Calu3 (cell line): ENCODE results near the gene PPFIBP2. TPM values are rescaled to one million over a fixed set of nuclear protein-coding genes. Genes with fewer than 3 reads are reported as not detected.

Source experiments
- BruUV-seq: library from RNA; stranded (reverse); fragments of 400-500 nt; replicated peaks from 2 replicates; lab custom pipeline; 2021; lab: Mats Ljungman, UMichigan
- CTCF ChIA-PET: fragments of 300-600 bp; sonication (Branson Sonifier 250); formaldehyde crosslinking; loops from one replicate; lab custom pipeline; 2022; ENCODE audit warnings: antibody characterized with exemption; lab: Charles Lee
- DNase-seq: peaks from one replicate; pipeline ENCODE4 v3.0.0; 2022
- H3K27ac Mint-ChIP-seq: one replicate; pipeline ENCODE4 v1.8.0; 2022; ENCODE audit warnings: mixed read lengths; ENCODE audit not compliant: unreplicated experiment
- H3K27me3 Mint-ChIP-seq: one replicate; pipeline ENCODE4 v1.8.0; 2022; ENCODE audit warnings: mixed read lengths; ENCODE audit not compliant: unreplicated experiment
- H3K36me3 Mint-ChIP-seq: one replicate; pipeline ENCODE4 v1.8.0; 2022; ENCODE audit warnings: mild to moderate bottlenecking, moderate library complexity, mixed read lengths; ENCODE audit not compliant: insufficient read depth, unreplicated experiment
- H3K4me1 Mint-ChIP-seq: one replicate; pipeline ENCODE4 v1.8.0; 2022; ENCODE audit warnings: mild to moderate bottlenecking, low read depth, mixed read lengths; ENCODE audit not compliant: unreplicated experiment
- H3K4me3 Mint-ChIP-seq: one replicate; pipeline ENCODE4 v1.8.0; 2022; ENCODE audit warnings: mild to moderate bottlenecking, low read depth, moderate library complexity, mixed read lengths; ENCODE audit not compliant: unreplicated experiment
- H3K9me3 Mint-ChIP-seq: one replicate; pipeline ENCODE4 v1.8.0; 2022; ENCODE audit warnings: low read depth, mixed read lengths; ENCODE audit not compliant: unreplicated experiment
- CTCF ChIP-seq: fragments of 200-600 bp; IDR thresholded peaks from one replicate; pipeline ENCODE4 v1.8.0; 2022; ENCODE audit warnings: antibody characterized with exemption; ENCODE audit not compliant: unreplicated experiment
- intact Hi-C: fragments of 100-400 bp; cut with micrococcal nuclease; formaldehyde crosslinking; loops from one replicate; pipeline ENCODE4 v1.10.0; 2022; ENCODE audit not compliant: unreplicated experiment
- total RNA-seq: library from RNA; stranded (reverse); gene quantifications from 2 replicates; pipeline ENCODE4 v1.2.3, GENCODE V29; 2022

The PPFIBP2 gene
- total RNA-seq, 1 experiment from 2014 or later = 28.5 TPM

GRCh38 chr11:7591107-7591894 lies 77.5 kb downstream of the PPFIBP2 start:
- H3K36me3 Mint-ChIP-seq = no peaks in the 10 kb centered on the region
- H3K27ac Mint-ChIP-seq = no peak overlapping the region
- H3K27me3 Mint-ChIP-seq = no peaks in the 10 kb centered on the region
- no peak overlapping the region for H3K4me3 Mint-ChIP-seq
- no TSS peak for BruUV-seq
- intact Hi-C loops = no loop called here
- peaks cover 36% of the 10 kb centered on the region for H3K4me1 Mint-ChIP-seq
- DNase-seq = no peak
- CTCF ChIA-PET = no interaction called here
- no peak for TF ChIP-seq CTCF
- no peaks in the 10 kb centered on the region for H3K9me3 Mint-ChIP-seq

GRCh38 chr11:7591987-7592386 lies 78.2 kb downstream of the PPFIBP2 start:
- Mint-ChIP-seq H3K27ac (no peak overlapping the region), H3K4me1 (peaks cover 41% of the 10 kb centered on the region), H3K9me3 (no peaks in the 10 kb centered on the region), H3K27me3 (no peaks in the 10 kb centered on the region), H3K36me3 (peaks cover 1% of the 10 kb centered on the region), H3K4me3 (no peak overlapping the region)
- DNase-seq = no peak
- intact Hi-C loops = no loop called here
- no TSS peak for BruUV-seq
- CTCF ChIA-PET = interaction anchor here (0.6 kb wide), 1 partner anchor 401 kb away, joined by 4 read pairs; no protein-coding TSS in a partner anchor
- no peak for TF ChIP-seq CTCF

GRCh38 chr11:7592711-7593110 lies 78.9 kb downstream of the PPFIBP2 start:
- Mint-ChIP-seq H3K27me3 (no peaks in the 10 kb centered on the region), H3K27ac (no peak overlapping the region), H3K4me1 (peaks cover 46% of the 10 kb centered on the region), H3K36me3 (peaks cover 8% of the 10 kb centered on the region), H3K9me3 (no peaks in the 10 kb centered on the region), H3K4me3 (no peak overlapping the region)
- CTCF ChIA-PET = no interaction called here
- no TSS peak for BruUV-seq
- DNase-seq = no peak
- intact Hi-C loops = no loop called here
- no peak for TF ChIP-seq CTCF

- Mint-ChIP-seq H3K4me1 (peaks cover 54% of the 10 kb centered on the region), H3K9me3 (no peaks in the 10 kb centered on the region), H3K27ac (no peak overlapping the region), H3K36me3 (peaks cover 14% of the 10 kb centered on the region), H3K27me3 (no peaks in the 10 kb centered on the region), H3K4me3 (no peak overlapping the region)
- BruUV-seq = no TSS peak
- no peak for DNase-seq
- intact Hi-C loops = no loop called here
- CTCF ChIA-PET = interaction anchor here (1.5 kb wide), 1 partner anchor 11 kb away, joined by 3 read pairs; no protein-coding TSS in a partner anchor
- no peak for TF ChIP-seq CTCF
These were observed 79.7 kb downstream of the PPFIBP2 start for GRCh38 chr11:7593481-7593880.
